Measurements from ENCODE around the gene PEX3.

- TF ChIP-seq CTCF (IDR thresholded peaks at IDR 0.05 in 4 of 5, conservative IDR thresholded peaks at IDR 0.05 in 1 of 5) (no peak), POLR2A (IDR thresholded peaks at IDR 0.05) (no peak)
Observed at GRCh38 chr6:143504369-143504768, 53.8 kb downstream of the PEX3 start.

Measured in gastrocnemius medialis (tissue), 4 donors.